Skeletal muscle satellite cell (primary cell): ENCODE results near the gene ALKBH7.
A peak's percentile ranks its signal among the peaks of the same experiment; 100 is the strongest.
"Not testable (repeated sequence)": the region's sequence is repeated elsewhere in the genome, so short reads cannot be mapped to it uniquely, and the experiment has no call there.

Experiments used
- H3K27me3 ChIP-seq: 2 replicates; pipeline ENCODE4 v1.7.0; 2013; ENCODE audit warnings: low read length; ENCODE audit not compliant: control insufficient read depth, insufficient read depth
- H3K36me3 ChIP-seq: 2 replicates; pipeline ENCODE4 v1.7.0; 2013; ENCODE audit warnings: mild to moderate bottlenecking, control low read depth, low read length; ENCODE audit not compliant: insufficient read depth
- H3K4me1 ChIP-seq: 2 replicates; pipeline ENCODE4 v1.7.0; 2013; ENCODE audit warnings: low read length; ENCODE audit not compliant: control insufficient read depth, insufficient read depth
- H3K4me2 ChIP-seq: 2 replicates; pipeline ENCODE4 v1.7.0; 2013; ENCODE audit warnings: mild to moderate bottlenecking, low read length
- H3K4me3 ChIP-seq: 2 replicates; pipeline ENCODE4 v1.7.0; 2013; ENCODE audit warnings: low read length
- H3K9ac ChIP-seq: 2 replicates; pipeline ENCODE4 v1.7.0; 2013; ENCODE audit warnings: mild to moderate bottlenecking, low read depth, low read length, moderate library complexity
- H3K9me3 ChIP-seq: replicated peaks from 2 replicates; pipeline ENCODE4 v1.7.0; 2013; ENCODE audit warnings: mild to moderate bottlenecking, control low read depth, low read length

ALKBH7 gene

DNA sequence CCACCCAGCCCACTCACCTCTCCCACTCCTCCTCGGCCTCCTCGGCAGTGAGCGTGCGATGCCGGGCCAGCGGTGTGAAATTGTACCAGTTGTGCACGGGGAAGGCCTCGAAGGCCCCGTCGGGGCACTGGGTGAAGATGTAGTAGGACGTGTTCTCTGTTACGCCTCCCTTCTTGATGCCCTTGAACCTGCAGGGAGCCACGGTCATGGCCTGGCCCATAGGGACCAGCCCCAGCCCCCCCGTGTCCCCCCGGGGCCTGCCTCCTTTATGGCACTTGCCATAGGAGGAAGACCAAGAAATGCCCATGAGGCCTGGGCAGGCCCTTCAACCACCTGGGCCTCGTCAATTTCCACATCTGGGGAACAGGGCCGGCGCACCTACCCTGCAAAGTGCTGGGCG, 14.8 kb downstream of the ALKBH7 start:
- Histone ChIP-seq H3K36me3 (peaks cover 52% of the 10 kb centered on the region), H3K4me1 (peaks cover 9% of the 10 kb centered on the region), H3K4me3 (no peak overlapping the region), H3K4me2 (no peak overlapping the region), H3K27me3 (no peaks in the 10 kb centered on the region), H3K9me3 (no peaks in the 10 kb centered on the region), H3K9ac (no peak overlapping the region)

DNA sequence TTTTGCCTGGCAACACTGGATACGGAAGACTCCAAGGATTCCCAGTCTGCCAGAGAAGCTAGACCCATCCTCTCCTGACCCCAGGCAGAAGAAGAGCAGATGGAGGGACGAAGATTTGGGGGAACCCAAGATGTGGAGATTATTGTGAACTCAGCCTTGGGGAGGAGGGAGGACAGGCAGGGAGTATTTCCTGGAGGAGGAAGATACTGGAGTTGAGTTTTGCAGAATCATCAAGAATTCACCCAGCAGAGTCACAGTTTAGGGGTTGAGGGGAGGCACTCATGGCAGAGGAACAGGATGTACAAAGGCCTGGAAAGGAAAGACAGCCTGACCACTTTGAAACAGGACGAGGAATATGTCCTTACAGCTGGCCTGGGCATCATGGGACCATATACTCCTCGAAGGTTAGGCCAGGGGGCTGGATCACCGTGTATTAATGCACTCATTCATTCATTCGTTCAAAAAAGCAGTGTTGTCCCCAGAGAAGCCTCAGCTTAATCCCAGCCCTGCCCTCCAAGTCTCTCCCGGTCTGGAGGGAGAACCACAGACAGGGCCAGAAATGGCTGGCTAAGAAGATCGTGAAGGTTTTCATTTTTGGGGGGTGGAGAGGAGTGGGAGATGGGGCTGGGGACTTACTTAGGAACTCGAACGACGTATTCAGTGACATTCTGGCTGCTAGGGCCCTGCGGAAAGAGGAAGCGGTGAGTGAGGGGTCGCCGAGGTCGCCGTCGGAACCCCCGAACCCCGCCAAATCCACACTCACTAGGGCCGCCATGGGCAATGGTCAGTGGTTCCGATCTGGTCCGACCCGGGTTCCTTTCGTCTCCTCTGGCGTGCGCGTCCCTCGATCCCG, 19.9 kb downstream of the ALKBH7 start:
- Histone ChIP-seq H3K9ac (peak overlapping the region; percentile 93), H3K36me3 (peaks cover 21% of the 10 kb centered on the region), H3K9me3 (no peaks in the 10 kb centered on the region), H3K4me3 (peak overlapping the region; percentile 72), H3K27me3 (no peaks in the 10 kb centered on the region), H3K4me2 (peak overlapping the region; percentile 92), H3K4me1 (peaks cover 13% of the 10 kb centered on the region)

DNA sequence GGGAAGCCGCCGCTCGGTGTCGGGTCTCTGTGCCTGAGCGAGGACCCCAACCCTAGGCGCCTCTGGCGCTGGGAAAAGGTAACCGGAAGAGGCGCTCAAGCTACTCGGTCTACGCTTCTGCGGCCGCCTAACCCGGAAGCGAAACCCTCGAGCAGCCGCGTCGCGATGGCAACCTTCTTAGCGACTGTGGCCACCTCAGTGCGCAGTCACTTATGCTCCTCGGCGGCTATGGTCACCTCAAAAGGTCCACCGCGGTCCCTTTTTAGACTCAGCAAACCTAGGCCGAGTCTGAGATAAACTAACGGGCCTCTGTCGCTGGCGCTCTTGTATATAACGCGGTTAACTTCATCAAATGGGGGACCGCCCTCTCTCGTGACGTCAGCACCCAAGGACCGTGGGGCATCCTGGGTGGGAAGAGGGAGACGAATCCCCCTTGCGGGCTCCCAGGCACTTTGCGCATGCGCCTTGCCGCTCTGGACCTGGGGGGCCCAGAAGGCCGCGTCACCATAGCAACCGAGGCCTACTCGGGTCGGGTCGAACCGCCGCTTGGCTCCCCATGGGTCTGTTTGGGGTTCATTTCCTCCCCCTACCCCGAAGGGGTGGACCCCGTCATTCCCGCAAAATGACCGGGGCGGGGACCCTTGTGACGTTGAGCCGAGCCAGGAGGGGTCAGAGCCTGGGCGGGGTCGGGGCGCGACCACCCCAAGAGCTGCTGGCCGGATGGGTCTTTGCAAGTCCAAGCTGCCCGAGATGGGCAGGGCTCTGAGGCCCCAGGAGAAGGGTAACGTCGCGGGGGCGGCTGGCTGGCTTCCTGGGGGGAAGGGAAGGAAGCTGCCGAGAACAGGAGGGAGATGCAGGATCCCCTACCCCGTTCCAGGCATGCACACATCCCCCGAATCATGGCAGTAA, 20.7 kb downstream of the ALKBH7 start, which contains the start of gene GTF2F1:
Gene GTF2F1, minus strand, starts transcription at position 91 of the 909 bp plus-strand sequence. CDS start 169 bp downstream, outside the sequence.
- peak within 1 kb of the TSS; percentile 92 for H3K4me2 ChIP-seq
- peak within 1 kb of the TSS; percentile 72 for H3K4me3 ChIP-seq
- H3K9me3 ChIP-seq, result no peaks in the 10 kb centered on the region
- H3K27me3 ChIP-seq, result no peaks in the 10 kb centered on the region
- H3K4me1 ChIP-seq, result peaks cover 13% of the 10 kb centered on the region
- peak within 1 kb of the TSS; percentile 93 for H3K9ac ChIP-seq
- peaks cover 14% of the 10 kb centered on the region for H3K36me3 ChIP-seq

DNA sequence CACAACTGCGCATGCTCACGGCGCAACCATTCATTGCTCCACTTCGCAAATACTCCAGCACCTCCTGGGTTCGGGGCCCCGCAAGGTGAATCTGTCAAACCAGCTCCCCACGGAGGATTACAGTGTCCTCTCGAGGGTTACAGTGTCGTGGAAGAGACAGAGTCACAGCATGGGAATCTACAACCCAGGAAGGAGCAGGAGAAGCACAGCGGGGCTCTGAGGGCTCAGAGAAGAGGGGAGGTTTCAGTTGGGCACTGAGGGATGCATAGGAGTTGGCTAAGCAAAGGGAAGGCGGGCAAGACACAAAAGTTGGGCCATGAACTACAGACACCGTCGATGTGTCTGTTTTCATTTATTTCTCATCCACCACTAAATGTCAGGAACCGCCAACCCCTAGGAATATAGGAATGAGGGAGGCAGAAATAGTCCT, 21.4 kb downstream of the ALKBH7 start:
- Histone ChIP-seq H3K9me3 (no peaks in the 10 kb centered on the region), H3K27me3 (no peaks in the 10 kb centered on the region), H3K4me3 (peak overlapping the region; percentile 72), H3K4me2 (peak overlapping the region; percentile 92), H3K9ac (peak overlapping the region; percentile 93), H3K36me3 (peaks cover 8% of the 10 kb centered on the region), H3K4me1 (peaks cover 13% of the 10 kb centered on the region)

DNA sequence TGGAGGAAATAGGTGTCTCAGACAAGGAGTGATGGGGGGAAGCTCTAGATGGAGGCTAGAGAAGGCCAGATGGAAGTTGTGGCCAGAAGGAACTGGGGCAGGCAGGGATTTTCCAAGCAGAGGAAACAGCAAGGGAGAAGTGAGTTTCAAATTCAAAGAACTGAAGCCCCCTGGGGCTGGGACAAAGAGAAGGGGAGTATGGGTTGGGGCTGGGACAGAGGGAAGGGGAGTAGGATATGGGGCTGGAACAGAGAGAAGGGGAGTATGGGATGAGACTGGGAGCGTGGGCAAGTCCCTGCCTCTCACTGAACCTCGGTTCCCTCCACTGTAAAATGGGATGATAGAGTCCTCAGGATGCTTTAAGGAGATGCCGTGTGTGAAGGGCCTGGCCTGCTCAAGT, 22.2 kb downstream of the ALKBH7 start:
- no peak overlapping the region for H3K4me3 ChIP-seq
- no peak overlapping the region for H3K9ac ChIP-seq
- peaks cover 13% of the 10 kb centered on the region for H3K4me1 ChIP-seq

DNA sequence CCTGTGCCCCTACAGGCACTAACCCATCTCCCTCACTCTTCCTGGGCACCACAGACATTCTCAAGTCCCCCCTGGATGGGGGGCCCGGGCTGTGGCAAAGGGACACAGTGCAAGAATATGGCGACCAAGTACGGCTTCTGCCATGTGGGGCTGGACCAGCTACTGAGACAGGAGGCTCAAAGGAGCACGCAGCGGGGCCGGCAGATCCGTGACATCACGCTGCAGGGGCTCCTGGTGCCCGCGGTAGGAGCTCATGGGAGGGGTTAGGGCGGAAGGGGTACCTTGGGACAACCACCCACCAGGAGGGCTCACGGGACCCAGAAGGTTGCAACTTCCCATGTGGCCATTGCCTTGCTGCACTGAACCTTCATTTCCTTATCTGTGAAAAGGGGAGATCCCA, 23.7 kb downstream of the ALKBH7 start:
- peaks cover 13% of the 10 kb centered on the region for H3K4me1 ChIP-seq
- H3K4me3 ChIP-seq, result no peak overlapping the region
- peaks cover 4% of the 10 kb centered on the region for H3K36me3 ChIP-seq
- no peak overlapping the region for H3K9ac ChIP-seq
- no peaks in the 10 kb centered on the region for H3K9me3 ChIP-seq
- no peaks in the 10 kb centered on the region for H3K27me3 ChIP-seq
- no peak overlapping the region for H3K4me2 ChIP-seq

More for the DNA sequence above, 22.2 kb downstream of the ALKBH7 start:
- Histone ChIP-seq H3K4me2 (no peak overlapping the region), H3K9me3 (no peaks in the 10 kb centered on the region), H3K27me3 (no peaks in the 10 kb centered on the region), H3K36me3 (peaks cover 4% of the 10 kb centered on the region)

DNA sequence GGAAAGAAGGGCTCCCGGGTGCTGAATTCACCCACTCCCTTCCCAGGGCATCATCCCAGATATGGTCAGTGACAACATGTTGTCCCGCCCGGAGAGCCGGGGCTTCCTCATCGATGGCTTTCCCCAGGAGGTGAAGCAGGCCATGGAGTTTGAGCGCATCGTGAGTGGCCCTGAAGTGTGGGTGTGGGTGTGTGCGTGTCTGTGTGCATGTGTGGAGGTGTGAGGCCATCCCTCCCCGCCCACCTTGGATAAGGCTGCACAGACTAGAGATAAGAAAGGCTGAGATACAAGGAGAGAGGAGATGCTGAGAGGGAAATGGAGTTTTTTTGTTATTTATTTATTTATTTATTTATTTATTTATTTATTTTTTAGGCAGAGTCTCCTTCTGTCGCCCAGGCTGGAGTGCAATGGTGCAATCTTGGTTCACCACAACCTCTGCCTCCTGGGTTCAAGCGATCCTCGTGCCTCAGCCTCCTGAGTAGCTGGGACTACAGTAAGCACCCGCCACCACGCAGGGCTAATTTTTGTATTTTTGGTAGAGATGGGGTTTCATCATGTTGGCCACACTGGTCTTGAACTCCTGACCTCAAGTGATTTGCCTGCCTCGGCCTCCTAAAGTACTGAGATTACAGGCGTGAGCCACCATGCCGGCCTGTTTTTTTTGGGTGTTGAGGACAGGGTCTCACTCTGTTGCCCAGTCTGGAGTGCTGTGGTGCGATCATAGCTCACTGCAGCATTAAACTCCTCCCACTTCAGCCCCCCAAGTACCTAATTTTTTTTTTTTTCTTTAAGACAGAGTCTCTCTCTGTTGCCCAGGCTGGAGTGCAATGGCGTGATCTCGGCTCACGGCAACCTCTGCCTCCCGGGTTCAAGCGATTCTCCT, 27.7 kb downstream of the ALKBH7 start:
- H3K4me1 ChIP-seq, H3K36me3 ChIP-seq, H3K9ac ChIP-seq, H3K4me2 ChIP-seq, H3K4me3 ChIP-seq, H3K27me3 ChIP-seq, H3K9me3 ChIP-seq: not testable (repeated sequence)

DNA sequence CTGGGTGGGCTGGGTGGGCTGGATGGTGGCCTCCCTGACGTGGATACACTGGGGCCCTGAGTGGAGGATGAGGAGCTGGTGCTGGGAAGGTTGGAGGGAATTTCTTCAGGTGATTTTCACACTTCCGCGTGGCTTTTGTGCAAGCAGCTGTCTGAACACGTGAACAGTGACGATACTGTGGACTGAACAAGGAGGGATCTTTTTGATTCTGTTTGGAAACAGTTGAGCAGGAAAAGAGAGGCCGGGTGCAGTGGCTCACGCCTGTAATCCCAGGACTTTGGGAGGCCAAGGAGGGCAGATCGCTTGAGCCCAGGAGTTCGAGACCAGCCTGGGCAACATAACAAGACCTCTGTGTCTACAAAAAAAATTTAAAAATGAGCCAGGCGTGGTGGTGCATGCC, 29.5 kb downstream of the ALKBH7 start:
- no peak overlapping the region for H3K4me3 ChIP-seq
- no peaks in the 10 kb centered on the region for H3K27me3 ChIP-seq
- no peak overlapping the region for H3K9ac ChIP-seq
- no peaks in the 10 kb centered on the region for H3K4me1 ChIP-seq
- H3K4me2 ChIP-seq, result no peak overlapping the region
- no peaks in the 10 kb centered on the region for H3K9me3 ChIP-seq
- no peaks in the 10 kb centered on the region for H3K36me3 ChIP-seq

DNA sequence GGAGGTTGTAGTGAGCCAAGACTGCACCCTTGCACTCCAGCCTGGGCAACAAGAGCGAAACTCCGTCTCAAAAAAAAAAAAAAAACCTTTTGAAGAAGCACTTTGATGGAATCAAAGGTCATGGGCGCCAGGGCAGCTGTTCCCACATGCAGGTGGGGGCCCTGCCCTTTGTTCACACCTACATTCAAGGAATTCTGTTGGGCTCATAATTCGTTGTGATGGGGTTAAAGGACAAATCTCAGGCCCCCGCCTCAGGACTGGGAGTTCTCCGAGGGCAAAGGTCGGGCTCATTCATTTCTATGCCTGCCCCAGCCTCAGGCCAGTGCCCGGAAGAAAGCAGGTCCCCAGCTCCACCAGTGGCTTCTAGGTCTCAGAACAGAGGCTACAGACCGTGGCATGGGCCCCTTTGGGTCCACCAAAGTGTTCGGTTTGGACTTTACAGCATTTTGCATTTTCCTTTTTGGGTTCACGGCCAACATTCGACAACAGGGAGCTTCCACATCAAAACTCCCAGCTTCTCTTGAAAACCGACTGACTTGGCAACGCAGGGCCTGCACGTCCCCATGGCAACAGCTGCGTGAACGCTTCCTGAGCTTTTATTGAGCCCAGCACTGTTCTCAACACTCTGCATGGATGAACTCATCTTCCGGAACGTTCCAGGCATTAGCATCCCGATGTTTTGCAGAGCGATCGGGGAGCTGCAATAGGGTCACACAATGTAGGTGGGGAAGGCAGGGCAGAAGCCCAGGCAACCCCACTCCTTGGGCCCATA, 30.4 kb downstream of the ALKBH7 start:
- peak overlapping the region; percentile 5 for H3K4me2 ChIP-seq
- H3K27me3 ChIP-seq, result no peaks in the 10 kb centered on the region
- H3K4me3 ChIP-seq, result no peak overlapping the region
- H3K9ac ChIP-seq, result no peak overlapping the region
- no peaks in the 10 kb centered on the region for H3K4me1 ChIP-seq
- no peaks in the 10 kb centered on the region for H3K9me3 ChIP-seq
- H3K36me3 ChIP-seq, result no peaks in the 10 kb centered on the region

DNA sequence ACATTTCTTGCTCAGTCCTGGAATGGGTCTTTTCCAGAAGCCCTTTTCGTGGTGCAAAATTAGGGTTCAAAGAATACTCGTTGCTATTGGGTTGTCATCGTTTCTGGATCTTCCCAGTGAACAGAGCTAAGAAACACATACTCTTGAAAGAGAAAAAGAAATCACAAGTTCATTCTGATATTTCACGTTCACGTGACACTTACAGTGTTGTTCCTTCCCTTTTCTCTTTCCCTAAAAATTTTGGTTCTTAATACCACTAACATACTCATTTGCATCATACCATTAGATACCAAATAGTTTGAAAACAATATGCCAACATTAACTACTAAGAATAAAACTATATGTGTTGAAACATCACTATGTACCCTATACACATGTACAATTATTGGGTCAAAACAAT, 33.8 kb downstream of the ALKBH7 start:
- no peaks in the 10 kb centered on the region for H3K36me3 ChIP-seq
- no peaks in the 10 kb centered on the region for H3K9me3 ChIP-seq
- H3K4me2 ChIP-seq, result no peak overlapping the region
- no peak overlapping the region for H3K4me3 ChIP-seq
- H3K4me1 ChIP-seq, result no peaks in the 10 kb centered on the region
- H3K9ac ChIP-seq, result no peak overlapping the region
- H3K27me3 ChIP-seq, result no peaks in the 10 kb centered on the region
